Measurements from ENCODE around the gene BMPR1A.
"Not testable (repeated sequence)": the region's sequence is repeated elsewhere in the genome, so short reads cannot be mapped to it uniquely, and the experiment has no call there.

BMPR1A gene

DNA sequence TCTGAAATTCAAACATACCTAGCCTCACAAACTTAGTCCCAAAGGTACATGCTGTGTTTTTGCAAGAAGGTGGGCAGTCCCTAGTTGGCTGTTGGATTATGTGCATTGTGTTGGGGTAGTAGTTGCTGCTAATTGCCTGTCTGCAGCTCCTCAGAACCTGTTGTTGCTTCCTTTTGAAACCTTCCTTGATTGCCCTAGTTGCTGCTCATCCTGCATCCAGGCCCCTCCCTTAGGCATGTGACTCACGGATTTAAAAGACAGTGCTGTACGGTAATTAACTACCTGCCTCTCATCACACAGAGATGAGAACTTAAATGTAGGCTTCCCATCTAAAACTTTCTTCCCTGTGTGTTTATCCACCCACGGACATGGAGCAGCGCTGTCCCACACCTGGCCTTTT, 67.7 kb downstream of the BMPR1A start:
- DNase-seq (ENCODE audit: low read depth, low spot score), result no peak
- no peak overlapping the region for H3K4me3 ChIP-seq (ENCODE audit: low read length)

DNA sequence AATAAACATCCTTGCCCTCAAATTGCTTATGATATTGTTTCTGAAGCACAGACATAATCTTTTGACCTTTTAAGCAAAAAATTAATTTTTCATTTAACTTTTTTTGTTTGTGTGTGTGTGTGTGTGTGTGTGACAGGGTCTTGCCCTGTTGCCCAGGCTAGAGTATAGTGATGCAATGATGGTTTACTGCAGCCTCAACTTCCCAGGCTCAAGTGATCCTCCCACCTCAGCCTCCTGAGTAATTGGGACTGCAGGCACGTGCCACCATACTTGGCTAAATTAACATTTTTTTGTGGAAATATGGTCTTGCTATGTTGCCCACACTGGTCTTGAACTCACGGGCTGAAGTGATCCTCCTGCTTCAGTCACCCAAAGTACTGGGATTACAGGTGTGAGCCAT, 68.9 kb downstream of the BMPR1A start:
- H3K4me3 ChIP-seq (ENCODE audit: low read length), result no peak overlapping the region
- DNase-seq (ENCODE audit: low read depth, low spot score), result no peak

DNA sequence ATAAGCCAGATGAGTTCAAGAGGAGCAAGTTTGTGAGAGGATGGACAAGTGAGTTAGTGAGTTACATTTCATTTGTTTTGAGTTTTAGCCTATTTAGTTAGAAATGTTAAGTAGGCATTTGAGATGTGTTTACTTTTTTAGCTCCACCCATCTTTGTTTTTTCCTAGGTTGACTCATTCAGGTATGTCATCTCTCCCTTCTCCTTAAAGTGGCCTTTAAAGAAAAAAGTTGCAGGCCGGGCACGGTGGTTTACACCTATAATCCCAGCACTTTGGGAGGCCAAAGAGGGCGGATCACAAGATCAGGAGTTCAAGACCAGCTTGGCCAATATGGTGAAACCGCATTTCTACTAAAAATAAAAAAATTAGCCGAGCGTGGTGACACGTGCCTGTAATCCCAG, 71.2 kb downstream of the BMPR1A start:
- no peak for DNase-seq (ENCODE audit: low read depth, low spot score)

DNA sequence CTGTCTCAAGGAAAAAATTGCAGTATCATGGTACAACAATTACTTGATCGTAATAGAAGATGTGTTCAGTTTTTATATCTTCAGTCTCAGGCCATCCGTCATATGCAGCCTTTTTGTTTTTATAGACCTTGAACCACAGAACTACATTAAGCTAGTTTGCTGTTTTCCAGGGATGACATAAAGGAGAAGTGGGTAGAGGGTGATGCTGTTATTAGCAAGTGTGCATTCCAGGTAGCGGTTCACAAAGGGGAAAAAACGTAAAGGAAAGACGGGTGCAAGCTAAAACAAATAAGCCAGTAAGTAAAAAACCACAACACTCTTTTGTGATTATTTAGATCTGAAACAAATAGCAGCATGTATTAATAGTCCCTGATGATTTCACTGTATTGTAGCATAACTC, 71.7 kb downstream of the BMPR1A start:
- H3K4me3 ChIP-seq (ENCODE audit: low read length), result no peak overlapping the region
- no peak for DNase-seq (ENCODE audit: low read depth, low spot score)

More for the DNA sequence above, 71.2 kb downstream of the BMPR1A start:
- H3K4me3 ChIP-seq (ENCODE audit: low read length), result no peak overlapping the region

DNA sequence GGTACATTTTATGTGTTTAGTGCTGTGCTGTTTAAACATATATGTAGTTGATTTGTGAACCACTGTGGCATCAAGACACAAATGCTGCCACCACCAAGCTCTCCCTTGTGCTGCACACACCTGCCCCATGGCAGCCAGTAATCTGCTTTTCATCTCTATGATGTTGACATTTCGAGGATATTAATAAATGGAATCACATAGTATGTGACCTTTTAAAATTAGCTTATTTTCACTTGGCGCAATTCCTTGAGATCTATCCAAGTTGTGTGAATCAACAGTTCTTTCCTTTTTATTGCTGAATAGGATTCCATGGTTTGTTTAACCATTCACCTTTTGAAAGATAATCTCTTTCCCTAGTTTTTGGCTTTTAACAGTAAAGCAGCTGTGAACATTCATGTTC, 73.1 kb downstream of the BMPR1A start:
- no peak overlapping the region for H3K4me3 ChIP-seq (ENCODE audit: low read length)
- no peak for DNase-seq (ENCODE audit: low read depth, low spot score)

DNA sequence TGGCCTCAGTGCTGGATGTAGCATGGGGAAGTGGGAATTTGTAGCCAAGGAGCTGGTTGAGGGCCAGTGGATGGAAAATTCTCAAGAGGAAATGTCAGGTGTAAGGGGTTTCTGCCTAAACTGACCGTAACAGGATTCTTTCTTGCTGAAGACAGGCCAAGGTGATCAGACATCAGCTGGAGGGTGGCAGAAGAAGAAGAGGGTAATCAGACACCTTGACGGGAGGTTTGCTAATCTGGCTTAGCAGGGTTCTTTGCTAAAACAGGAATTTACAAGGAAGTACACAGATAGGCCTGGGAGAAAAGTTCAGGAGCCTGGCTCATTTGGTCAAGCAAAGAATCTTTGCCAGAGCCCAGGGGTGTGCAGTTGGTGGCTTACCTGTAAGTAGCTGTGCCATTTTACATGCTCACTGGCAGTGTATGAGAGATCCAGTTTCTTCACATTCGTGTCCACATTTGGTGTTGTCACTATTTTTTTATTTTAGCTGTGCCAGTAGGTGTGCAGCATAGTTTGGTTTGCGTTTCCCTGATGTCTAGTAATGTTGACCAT, 73.7 kb downstream of the BMPR1A start:
- H3K4me3 ChIP-seq (ENCODE audit: low read length), result no peak overlapping the region
- no peak for DNase-seq (ENCODE audit: low read depth, low spot score)

DNA sequence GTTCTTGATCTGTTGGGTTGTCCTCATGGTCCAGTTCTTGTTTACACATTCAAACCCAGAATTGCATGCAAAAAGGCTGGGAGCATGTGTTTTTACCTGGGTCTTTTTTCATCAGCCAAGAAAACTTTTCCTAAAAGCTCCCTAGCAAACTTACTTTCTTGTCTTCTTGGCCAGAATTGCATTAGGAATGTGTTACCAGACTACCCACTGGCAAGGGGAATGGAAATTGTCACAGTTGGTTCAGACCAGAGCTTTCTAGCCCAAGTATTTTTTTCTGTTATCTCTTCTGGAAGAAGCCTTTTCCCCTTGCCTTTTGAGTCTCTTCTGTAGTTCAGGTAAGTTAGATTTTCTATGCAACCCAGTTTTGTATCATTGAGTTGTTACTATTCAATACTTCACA, 77.5 kb downstream of the BMPR1A start:
- DNase-seq (ENCODE audit: low read depth, low spot score), result no peak
- H3K4me3 ChIP-seq (ENCODE audit: low read length), result no peak overlapping the region

DNA sequence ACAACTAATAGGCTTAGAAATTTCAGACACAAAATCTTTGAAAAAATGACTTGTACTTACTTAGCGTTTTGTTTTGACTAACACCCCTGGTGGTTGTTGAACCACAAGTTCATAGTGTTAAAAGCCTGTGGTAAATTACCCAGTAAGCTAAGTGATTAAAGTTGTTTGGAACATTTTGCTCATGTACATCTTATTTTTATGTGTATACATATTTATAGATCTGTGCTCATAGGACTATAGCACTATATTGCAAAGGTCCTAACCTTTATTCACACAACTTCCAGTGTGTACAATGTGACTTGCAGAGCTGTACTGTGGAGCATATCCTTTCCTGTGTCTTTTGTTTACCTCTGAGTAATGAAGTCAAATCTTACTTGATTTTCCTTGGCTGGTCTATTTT, 79.6 kb downstream of the BMPR1A start:
- DNase-seq (ENCODE audit: low read depth, low spot score), result no peak
- H3K4me3 ChIP-seq (ENCODE audit: low read length), result no peak overlapping the region

DNA sequence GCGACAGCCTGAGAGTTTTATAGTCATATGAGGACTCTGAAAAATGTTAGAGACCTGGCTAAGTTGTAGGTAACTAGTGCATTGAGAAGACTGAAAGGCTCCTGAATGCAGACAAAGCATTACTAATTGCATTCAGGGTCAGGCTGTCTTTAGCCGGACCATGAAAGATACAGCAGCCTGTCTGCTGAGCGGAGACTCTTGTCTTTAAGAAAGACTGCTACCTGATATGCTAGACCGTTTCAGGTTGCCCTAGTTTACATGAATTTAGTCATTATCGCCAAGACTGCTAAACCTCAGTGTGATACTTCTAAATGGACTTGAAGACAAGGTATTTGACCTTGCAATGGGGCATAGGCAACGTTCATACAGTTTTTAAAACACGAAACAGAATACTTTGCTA, 81.2 kb downstream of the BMPR1A start:
- no peak for DNase-seq (ENCODE audit: low read depth, low spot score)
- H3K4me3 ChIP-seq (ENCODE audit: low read length), result no peak overlapping the region

DNA sequence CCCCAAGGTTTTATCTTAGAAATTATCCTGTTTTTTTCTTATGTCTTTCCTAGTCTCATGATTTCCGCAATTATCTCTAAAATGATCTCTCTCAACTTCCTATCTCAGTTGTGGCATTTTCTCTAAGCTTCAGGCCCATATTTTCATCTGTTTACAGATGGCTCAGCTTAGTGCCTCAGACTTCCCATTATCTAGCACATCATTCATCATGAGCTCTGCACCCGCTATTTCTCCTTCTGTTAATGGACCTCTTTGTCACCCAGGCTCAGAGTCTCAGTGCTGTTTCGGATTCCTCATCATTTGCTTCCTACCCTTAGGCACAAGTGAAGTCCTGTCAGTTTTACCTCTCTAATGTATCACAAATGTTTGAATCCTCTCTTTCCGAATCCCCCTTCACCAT, 84.1 kb downstream of the BMPR1A start:
- DNase-seq (ENCODE audit: low read depth, low spot score), result no peak
- H3K4me3 ChIP-seq (ENCODE audit: low read length), result no peak overlapping the region

DNA sequence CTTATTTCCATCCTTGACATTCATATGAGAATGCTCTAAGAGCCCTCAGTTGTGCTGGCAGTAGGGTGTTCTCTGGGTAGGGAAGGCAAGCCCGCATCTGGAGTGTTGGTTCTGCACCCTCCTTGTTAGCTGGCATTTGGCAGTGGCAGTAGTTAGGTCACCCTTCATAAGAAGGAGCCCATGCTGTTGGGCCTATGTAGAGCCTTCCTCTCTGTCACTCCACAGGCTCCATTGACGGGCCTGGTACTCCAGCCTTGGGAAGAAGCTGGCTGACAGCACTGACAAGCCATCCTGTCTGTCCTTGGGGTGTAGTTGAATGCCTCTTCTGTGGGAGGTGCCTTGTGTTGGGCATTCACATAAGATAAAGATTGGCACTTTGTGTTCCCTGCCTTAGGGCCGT, 89.7 kb downstream of the BMPR1A start:
- H3K4me3 ChIP-seq (ENCODE audit: low read length), result no peak overlapping the region
- DNase-seq (ENCODE audit: low read depth, low spot score), result no peak

DNA sequence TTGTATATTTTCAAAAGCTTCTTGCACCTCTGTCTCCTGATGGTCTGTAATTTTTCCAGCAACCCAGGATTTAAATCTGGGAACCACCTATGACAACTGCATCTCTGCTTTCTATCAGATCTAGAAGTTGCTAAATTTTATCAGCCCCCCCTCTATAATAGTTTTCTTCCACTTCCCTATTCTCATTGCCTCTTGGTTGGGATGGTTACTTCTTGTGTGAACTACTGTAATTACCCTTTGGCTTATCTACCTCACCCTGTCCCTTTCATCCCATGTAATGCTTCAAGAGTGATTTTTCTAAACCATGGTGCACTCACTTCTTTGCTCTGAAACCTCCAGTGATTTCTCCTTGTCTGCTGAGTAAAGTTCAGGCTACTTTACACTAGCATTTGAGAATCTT, 92.3 kb downstream of the BMPR1A start:
- no peak for DNase-seq (ENCODE audit: low read depth, low spot score)
- no peak overlapping the region for H3K4me3 ChIP-seq (ENCODE audit: low read length)

DNA sequence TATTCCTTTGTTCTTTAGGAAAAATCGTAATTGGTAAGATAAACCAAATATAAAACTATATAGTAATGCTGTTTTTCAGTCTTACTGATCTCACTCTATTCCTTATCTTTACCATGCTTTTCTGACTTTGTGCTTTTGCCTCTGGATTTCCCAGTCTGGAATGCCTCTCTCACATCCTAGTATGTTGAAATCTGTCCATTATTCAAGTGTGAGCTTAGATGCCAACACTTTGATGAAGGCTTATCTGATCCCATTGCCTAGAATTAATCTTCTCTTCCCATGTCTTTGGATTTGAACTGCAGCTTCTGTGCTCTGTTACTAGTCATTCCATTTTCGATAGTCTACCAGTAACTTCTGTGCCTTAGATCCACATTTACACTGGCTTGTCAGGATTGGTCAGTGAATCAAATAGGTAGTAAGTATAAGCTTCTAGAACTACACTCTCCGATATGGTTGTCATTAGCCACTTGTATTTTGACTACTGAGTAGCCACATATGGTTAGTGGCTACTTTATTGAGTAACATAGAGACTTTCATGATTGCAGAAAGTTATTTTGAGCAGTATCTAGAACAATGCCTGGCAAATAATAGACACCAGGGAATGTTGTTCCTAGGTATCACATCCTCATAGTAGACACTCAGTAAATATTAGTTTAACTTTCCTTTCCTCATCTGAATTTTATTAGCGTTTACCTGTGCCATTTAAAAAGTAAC, 92.9 kb downstream of the BMPR1A start:
- no peak for DNase-seq (ENCODE audit: low read depth, low spot score)
- no peak overlapping the region for H3K4me3 ChIP-seq (ENCODE audit: low read length)

DNA sequence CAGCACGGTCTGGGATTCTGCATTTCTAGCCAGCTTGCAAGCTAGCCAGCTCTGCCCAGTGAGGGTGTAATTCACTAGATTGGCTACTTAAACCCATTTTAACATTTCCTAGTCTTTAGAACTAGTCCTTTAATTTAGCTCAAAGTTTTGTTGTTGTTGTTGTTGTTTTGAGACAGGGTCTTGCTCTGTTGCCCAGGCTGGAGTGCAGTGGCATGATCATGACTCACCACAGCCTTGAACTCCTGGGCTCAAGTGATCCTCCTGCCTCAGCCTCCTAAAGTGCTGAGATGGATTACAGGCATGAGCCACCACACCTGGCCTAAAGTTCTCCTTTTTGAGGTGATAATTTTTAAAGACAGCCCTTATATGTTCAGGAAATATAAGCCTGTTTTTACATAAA, 94.1 kb downstream of the BMPR1A start:
- no peak for DNase-seq (ENCODE audit: low read depth, low spot score)
- H3K4me3 ChIP-seq (ENCODE audit: low read length), result no peak overlapping the region

DNA sequence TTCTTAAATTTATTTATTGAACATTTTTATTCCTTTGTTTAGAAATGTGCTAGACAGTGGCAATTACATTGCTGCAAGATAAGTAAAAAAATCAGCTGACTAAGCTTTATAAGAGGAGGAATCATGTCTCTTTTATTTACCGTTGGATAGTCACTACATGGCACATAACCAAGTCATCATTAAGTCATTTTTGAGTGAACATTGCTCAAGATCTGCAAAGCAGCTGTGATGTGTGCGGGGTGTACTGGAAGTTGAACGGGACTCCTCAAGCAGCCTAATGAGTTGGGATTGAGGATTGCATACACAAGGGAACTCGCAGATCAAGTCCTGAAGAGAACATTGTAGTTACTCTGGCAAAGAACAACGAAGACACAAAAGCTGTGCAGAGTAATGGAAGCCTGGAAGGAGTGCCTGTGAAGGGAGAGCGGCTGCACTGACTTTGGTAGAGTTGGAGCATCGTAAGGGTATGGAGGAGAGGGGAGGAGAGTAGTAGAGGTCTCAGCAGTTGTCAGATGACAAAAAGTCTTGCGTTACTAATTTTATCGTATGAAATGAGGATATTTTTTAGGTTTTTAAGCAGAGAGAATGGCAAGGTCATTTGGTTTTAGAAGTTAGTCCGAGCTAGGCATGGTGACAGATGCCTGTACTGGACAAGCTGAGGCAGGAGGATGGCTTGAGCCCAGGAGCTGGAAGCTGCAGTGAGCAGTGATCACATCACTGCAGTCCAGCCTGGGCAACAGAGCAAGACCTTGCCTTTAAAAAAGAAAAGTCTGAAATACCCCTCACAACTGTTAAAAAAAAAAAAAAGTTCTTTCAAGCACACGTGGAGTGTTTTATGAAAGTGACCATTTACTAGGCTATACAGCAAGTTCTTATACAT, 95.1 kb downstream of the BMPR1A start:
- DNase-seq (ENCODE audit: low read depth, low spot score), result no peak
- H3K4me3 ChIP-seq (ENCODE audit: low read length), result no peak overlapping the region

DNA sequence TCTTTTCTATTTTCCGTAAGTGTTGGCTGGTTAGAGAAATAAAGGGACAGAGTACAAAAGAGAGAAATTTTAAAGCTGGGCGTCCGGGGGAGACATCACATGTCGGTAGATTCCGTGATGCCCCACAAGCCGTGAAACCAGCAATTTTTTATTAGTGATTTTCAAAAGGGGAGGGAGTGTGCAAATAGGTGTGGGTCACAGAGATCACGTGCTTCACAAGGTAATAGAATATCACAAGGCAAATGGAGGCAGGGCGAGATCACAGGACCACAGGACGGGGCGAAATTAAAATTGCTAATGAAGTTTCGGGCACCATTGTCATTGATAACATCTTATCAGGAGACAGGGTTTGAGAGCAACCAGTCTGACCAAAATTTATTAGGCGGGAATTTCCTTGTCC, 97.2 kb downstream of the BMPR1A start:
- DNase-seq (ENCODE audit: low read depth, low spot score); H3K4me3 ChIP-seq (ENCODE audit: low read length): not testable (repeated sequence)

DNA sequence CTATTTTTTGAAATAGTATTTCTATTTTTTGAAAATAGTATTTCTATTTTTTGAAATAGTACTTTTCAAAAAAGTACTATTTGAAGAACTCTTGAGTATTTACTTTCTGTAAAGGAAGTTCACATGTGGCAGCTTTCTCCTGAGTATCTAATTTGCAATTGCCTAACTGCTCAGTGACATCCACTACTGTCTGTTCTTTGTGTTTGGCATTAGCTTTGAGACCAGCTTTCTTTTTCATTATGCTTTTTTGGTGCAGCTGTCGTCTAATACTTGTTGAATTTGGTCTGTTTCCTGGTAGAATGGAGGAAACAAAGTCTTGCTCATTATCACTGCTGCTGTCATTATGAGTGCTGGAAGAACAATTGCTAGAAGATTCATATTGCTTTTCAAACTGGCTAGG, 99.1 kb downstream of the BMPR1A start:
- DNase-seq (ENCODE audit: low read depth, low spot score), result no peak
- H3K4me3 ChIP-seq (ENCODE audit: low read length), result no peak overlapping the region

DNA sequence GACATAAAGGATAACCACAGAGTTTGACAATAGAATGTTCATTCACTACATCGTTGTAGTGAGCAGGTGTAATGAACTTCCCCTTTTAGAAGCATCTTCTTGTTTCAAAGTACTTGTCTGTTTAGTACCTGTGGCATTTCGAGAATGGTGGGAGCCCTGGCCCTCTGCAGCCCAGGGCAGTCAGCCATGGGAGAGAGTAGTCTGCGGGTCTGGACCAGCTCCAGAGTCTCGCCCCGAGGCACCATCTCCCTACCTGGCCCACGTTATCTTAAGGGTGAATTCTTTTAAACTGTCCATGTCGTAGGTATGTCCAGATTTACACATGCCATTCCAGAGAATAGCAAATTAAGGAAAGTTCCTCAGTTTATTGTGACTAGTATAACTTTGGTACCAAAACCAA, 99.7 kb downstream of the BMPR1A start:
- no peak overlapping the region for H3K4me3 ChIP-seq (ENCODE audit: low read length)
- no peak for DNase-seq (ENCODE audit: low read depth, low spot score)

DNA sequence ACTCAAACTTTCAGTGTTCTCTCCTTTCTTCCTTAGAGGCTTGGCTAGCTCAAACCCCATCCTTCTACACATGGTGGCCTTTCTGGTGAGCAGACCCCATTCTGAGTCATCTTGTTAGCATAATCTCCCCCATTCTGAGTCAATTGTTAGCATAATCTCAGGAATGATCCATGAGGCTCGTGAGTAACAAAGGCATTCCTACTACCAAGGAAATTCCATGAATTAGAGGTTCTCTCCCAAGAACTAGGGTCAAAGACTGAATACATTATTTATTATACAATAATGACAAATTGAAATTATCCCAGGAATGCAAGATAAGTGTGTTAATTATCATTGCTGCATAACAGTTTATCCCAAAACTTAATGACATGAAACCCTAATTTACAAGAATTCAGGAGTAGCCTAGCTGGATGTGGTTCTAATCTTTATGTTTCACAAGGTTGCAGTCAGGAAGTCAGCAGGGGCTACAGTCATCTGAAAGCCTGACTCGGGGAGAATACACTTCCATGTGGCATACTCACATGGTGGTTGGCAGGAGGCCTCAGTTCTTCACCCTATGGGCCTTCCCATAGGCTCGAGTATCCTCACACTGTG, 100.8 kb downstream of the BMPR1A start:
- DNase-seq (ENCODE audit: low read depth, low spot score), result no peak

DNA sequence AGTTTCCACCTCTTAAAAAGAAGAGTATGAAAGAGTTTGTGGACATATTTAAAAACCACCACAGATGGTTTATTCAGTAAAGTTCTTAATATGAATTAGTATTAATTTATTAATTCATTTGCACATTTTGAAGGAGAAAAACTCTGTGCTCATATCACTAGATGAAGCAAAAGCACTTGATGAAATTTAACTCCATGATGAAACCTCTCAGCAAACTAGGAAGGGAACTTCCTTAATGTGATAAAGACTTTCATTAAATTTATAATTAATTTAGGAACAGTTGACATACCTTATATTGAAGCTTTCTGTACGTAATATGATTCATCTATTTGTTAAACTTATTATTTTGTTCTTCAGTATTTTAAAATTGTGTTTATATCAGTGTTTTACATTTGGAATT, 101.6 kb downstream of the BMPR1A start:
- no peak overlapping the region for H3K4me3 ChIP-seq (ENCODE audit: low read length)
- no peak for DNase-seq (ENCODE audit: low read depth, low spot score)

More for the DNA sequence above, 100.8 kb downstream of the BMPR1A start:
- no peak overlapping the region for H3K4me3 ChIP-seq (ENCODE audit: low read length)
